ENCODE measurements around the gene CAPN13. TPM values are rescaled to one million over a fixed set of nuclear protein-coding genes. Genes with fewer than 3 reads are reported as not detected.
"Not testable (repeated sequence)": the region's sequence is repeated elsewhere in the genome, so short reads cannot be mapped to it uniquely, and the experiment has no call there.

CAPN13 gene
- total RNA-seq, 1 donor from 2014 or later: not detected

DNA sequence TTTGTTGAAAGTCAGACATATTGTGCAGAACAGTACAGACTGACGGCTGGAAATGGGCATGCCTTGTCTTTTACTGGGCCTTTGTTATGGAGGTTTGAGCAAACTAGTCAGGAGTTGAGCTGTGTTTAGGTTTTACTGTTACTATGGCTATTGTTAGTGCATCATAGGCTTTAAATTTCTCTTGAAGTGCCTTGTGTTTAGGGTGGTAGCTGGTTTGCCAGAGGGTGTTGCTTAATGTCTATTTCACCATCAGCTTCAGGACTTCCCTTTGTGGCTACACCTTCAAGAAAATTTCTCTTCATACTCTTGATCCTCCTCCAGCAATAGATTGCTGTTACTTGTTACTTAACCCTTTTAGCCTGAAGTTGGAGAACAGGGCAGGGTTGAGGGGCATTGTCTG lies 104.6 kb downstream of the CAPN13 start:
- no peak overlapping the region for H3K4me2 ChIP-seq
- H3K27ac ChIP-seq: no peak overlapping the region
- Mint-ChIP-seq H3K36me3 (no peaks in the 10 kb centered on the region), H3K4me1 (peaks cover 7% of the 10 kb centered on the region), H3K9me3 (peaks cover 29% of the 10 kb centered on the region), H3K27ac (no peak overlapping the region), H3K4me3 (no peak overlapping the region), H3K27me3 (ENCODE audit: insufficient read depth, low read depth) (peaks cover 12% of the 10 kb centered on the region)
- H3K79me2 ChIP-seq (ENCODE audit: low read depth): no peaks in the 10 kb centered on the region
- H3K9me3 ChIP-seq (ENCODE audit: low read depth): peaks cover 20% of the 10 kb centered on the region
- DNase-seq (ENCODE audit: low spot score): no peak
- no peaks in the 10 kb centered on the region for H4K20me1 ChIP-seq (ENCODE audit: low read depth)
- H3K36me3 ChIP-seq: no peaks in the 10 kb centered on the region
- no peak for TF ChIP-seq EZH2phosphoT487 (IDR thresholded peaks at IDR 0.05)
- TF ChIP-seq EZH2 (IDR thresholded peaks at IDR 0.05): no peak
- TF ChIP-seq, protein P1, sequence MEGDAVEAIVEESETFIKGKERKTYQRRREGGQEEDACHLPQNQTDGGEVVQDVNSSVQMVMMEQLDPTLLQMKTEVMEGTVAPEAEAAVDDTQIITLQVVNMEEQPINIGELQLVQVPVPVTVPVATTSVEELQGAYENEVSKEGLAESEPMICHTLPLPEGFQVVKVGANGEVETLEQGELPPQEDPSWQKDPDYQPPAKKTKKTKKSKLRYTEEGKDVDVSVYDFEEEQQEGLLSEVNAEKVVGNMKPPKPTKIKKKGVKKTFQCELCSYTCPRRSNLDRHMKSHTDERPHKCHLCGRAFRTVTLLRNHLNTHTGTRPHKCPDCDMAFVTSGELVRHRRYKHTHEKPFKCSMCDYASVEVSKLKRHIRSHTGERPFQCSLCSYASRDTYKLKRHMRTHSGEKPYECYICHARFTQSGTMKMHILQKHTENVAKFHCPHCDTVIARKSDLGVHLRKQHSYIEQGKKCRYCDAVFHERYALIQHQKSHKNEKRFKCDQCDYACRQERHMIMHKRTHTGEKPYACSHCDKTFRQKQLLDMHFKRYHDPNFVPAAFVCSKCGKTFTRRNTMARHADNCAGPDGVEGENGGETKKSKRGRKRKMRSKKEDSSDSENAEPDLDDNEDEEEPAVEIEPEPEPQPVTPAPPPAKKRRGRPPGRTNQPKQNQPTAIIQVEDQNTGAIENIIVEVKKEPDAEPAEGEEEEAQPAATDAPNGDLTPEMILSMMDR (IDR thresholded peaks at IDR 0.05): no peak
- no peak overlapping the region for H3K4me3 ChIP-seq
- H3K9ac ChIP-seq: no peak overlapping the region
- H3F3A ChIP-seq (ENCODE audit: low read depth): peaks cover 16% of the 10 kb centered on the region
- peaks cover 3% of the 10 kb centered on the region for H3K4me1 ChIP-seq
- H2AFZ ChIP-seq (replicated peaks): no peak overlapping the region
- no peaks in the 10 kb centered on the region for H3K27me3 ChIP-seq

DNA sequence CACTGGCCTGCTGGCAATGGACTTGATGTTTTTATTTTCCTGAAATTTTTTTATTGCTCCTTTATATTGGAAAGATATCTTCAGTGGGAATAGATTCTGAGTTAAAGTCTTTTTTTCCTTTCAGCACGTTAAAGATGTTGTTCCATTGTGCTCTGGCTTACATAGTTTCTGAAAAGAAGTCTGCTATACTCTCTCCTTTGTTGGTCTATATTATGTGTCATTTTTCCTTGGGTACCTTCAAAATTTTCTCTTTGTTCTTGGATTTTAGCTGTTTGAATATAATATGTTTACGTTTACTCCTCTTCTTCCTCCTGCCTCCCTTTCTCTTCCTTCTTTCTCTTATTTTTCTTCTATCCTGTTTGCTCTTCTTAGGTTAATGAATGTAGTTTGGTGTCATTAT lies 105.5 kb downstream of the CAPN13 start:
- Histone ChIP-seq H3K27ac (no peak overlapping the region), H3K4me3 (no peak overlapping the region), H3K79me2 (ENCODE audit: low read depth) (no peaks in the 10 kb centered on the region), H4K20me1 (ENCODE audit: low read depth) (no peaks in the 10 kb centered on the region), H3K4me2 (no peak overlapping the region), H3K27me3 (no peaks in the 10 kb centered on the region), H3K4me1 (peaks cover 3% of the 10 kb centered on the region), H3F3A (ENCODE audit: low read depth) (peaks cover 14% of the 10 kb centered on the region), H3K36me3 (no peaks in the 10 kb centered on the region), H2AFZ (replicated peaks) (no peak overlapping the region), H3K9ac (no peak overlapping the region), H3K9me3 (ENCODE audit: low read depth) (peaks cover 20% of the 10 kb centered on the region)
- no peak for TF ChIP-seq EZH2 (IDR thresholded peaks at IDR 0.05)
- TF ChIP-seq, protein P1 (IDR thresholded peaks at IDR 0.05): no peak
- no peak for TF ChIP-seq EZH2phosphoT487 (IDR thresholded peaks at IDR 0.05)
- H3K4me3 Mint-ChIP-seq: no peak overlapping the region
- no peaks in the 10 kb centered on the region for H3K36me3 Mint-ChIP-seq
- no peak for DNase-seq (ENCODE audit: low spot score)
- peaks cover 5% of the 10 kb centered on the region for H3K4me1 Mint-ChIP-seq
- H3K27me3 Mint-ChIP-seq (ENCODE audit: insufficient read depth, low read depth): peaks cover 8% of the 10 kb centered on the region
- H3K27ac Mint-ChIP-seq: no peak overlapping the region
- H3K9me3 Mint-ChIP-seq: peaks cover 31% of the 10 kb centered on the region

DNA sequence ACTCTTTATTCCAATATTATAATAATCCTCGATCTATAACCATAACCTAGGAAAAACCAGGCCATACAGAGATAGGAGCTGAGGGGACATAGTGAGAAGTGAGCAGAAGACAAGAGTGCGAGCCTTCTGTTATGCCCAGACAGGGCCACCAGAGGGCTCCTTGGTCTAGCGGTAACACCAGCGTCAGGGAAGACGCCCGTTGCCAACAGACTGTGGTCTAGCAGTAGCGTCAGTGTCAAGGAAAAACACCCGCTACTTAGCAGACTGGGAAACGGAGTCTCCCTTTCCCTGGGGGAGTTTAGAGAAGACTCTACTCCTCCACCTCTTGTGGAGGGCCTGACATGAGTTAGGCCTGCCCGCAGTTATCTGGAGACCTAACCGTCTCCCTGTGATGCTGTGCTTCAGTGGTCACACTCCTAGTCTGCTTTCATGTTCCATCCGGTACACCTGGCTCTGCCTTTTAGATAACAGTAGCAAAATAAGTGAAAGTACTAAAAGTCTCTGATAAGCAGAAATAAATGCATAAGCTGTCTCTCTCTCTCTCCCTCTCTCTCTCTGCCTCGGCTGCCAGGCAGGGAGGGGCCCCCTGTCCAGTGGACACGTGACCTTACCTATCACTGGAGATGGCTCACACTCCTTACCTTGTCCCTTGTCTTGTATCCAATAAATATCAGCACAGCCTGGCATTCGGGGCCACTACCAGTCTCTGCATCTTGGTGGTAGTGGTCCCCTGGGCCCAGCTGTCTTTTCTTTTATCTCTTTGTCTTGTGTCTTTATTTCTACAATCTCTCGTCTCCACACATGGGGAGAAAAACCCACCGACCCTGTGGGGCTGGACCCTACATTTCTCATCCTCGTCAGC lies 109.8 kb downstream of the CAPN13 start:
- not testable (repeated sequence) for H3K27ac ChIP-seq; DNase-seq (ENCODE audit: low spot score); H3K4me1 ChIP-seq; H3K9ac ChIP-seq; H3K27me3 Mint-ChIP-seq (ENCODE audit: insufficient read depth, low read depth); H3F3A ChIP-seq (ENCODE audit: low read depth); H3K27me3 ChIP-seq; H3K27ac Mint-ChIP-seq; H2AFZ ChIP-seq (replicated peaks); H3K79me2 ChIP-seq (ENCODE audit: low read depth); H3K4me1 Mint-ChIP-seq; H3K36me3 ChIP-seq; H3K4me3 Mint-ChIP-seq; H3K4me2 ChIP-seq; H3K36me3 Mint-ChIP-seq; H3K4me3 ChIP-seq; H4K20me1 ChIP-seq (ENCODE audit: low read depth)
- H3K9me3 Mint-ChIP-seq: peaks cover 22% of the 10 kb centered on the region
- peaks cover 19% of the 10 kb centered on the region for H3K9me3 ChIP-seq (ENCODE audit: low read depth)
- TF ChIP-seq, protein P1 (IDR thresholded peaks at IDR 0.05): peak; percentile 27
